NCI-H187 (cell line): Measurements from ENCODE around the gene ATP6V0A1.
"Not testable (repeated sequence)": the region's sequence is repeated elsewhere in the genome, so short reads cannot be mapped to it uniquely, and the experiment has no call there.

Experiments
- DNase-seq, 2 experiments: peaks; one replicate each; lab custom pipeline; 2025; lab: John Stamatoyannopoulos, UW

ATP6V0A1 gene

GRCh38 chr17:42458497-42459255 is at the start of gene ATP6V0A1:
Gene ATP6V0A1, plus strand, starts transcription at chr17:42458878. Its CDS starts 2,017 bp downstream, at chr17:42460895.
- DNase-seq: peak; percentile 60 to 79

DNA sequence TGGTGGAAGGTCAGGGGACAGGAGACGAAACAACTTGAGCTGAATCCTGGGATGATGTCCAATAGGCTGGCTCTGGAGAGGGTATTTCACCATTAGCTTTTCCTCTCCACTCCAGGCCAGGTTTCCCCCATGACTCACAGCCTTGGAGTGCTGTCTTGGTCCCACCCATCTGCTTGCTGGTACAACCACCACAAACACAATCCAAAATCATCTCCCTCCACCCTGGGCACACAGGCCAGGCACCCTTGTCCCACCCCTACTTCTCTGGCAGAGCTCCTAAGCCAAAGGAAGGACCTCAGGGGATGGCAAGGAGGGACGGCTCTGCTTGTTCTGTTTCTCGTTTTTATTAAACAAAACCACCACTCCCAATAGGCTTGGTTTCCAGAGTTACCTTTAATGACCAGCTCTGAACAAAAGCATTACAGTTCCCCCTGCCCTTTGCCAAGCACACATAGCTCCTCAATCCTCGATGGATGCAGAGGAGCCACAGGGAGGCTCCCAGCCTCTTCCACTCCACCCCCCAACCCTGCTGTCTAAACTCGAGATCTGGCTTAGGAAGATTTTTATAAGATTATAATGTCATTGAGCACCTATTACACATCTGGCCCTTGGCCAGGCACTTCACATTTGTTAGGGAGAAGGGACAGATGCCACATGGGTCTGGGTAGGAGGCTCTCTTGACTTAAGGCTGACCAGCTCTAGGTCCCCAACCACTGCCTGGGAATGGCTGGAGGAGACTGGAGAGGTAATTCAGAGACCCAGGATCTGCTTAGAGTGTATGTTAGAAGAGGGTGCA is 49.0 kb upstream of the ATP6V0A1 start:
- no peak for DNase-seq

DNA sequence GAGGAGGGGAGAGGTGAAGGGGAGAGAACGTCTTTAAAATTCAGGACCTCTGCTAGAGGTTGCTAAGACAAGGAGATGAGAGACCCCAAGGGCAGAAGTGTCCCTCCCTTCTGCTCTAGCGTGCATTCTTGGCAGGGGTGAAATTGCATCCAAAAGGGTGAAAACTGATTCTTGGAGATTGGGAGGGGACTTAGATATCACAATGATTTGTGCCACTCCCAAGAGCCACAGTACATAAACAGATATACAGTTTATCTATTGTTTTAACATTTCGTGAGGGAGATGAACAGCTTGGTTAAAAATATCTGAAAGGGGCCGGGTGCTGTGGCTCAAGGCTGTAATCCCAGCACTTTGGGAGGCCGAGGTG is 48.4 kb upstream of the ATP6V0A1 start:
- DNase-seq: no peak

DNA sequence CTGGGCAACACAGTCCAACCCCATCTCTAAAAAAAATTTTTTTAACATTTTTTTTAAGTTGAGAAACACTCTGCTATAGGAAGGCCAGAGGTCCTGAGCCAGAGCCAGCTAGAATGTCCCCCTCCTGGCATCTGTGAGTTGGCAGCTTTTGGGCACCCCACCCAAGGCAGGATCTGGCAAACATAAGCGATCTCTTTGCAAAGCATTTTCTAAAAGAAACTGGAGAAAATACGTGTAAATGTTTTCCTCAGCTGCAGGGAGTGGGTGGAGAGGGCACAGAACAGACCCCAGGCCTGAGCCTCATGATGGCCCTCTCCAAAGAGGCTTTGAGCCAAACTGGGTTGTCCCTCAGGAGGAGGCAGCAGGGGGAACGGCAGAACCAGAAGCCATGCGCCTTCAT is 47.3 kb upstream of the ATP6V0A1 start:
- DNase-seq: no peak

GRCh38 chr17:42411905-42412679 is 46.6 kb upstream of the ATP6V0A1 start:
- no peak for DNase-seq

GRCh38 chr17:42413464-42414040 is 45.1 kb upstream of the ATP6V0A1 start:
- no peak for DNase-seq

DNA sequence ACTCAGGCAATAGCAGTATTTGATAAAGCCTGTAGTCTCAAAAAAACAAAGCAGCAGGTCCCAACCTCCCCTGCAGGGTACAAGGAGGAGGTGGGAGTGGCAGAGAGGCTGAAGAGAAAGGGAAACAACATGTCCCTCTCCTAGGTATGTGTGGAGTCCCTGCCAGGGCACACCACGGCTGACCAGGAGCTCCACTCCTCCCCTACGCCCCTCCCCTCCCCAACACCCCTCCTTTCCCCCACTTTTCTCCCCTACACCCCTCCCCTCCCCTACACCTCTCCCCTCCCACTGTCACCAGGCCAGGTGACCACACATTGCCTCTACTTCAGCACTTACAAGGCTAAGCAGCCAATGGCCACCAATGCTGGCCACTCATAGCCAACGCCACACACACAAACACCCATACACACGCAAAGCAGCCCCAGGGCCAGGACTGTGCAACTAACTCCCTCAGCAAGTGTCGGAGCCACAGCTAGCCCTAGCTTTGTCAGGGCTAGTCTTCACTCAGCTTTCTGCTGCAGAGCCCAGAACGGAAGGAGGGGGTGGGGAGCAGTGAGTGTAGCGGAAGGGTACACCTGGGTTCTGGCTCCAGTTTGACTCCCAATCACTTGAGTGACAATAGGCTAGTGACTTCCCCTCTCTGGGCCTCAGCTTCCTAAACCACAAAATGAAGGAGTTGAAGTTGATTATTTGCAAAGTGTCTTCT is 43.8 kb upstream of the ATP6V0A1 start:
- DNase-seq: no peak

DNA sequence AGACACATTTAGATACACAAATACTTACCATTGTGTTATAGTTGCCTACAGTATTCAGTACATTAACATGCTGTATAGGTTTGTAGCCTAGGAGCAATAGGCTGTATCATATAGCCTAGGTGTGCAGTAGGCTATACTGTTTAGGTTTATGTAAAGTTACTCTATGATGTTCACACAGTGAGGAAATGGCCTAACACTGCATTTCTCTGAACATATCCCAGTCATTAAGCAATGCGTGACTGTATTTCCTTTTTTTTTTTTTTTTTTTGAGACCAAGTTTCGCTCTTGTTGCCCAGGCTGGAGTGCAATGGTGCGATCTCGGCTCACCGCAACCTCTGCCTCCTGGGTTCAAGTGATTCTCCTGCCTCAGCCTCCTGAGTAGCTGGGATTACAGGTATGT is 40.7 kb upstream of the ATP6V0A1 start:
- DNase-seq: not testable (repeated sequence)

- no peak for DNase-seq
Measured at GRCh38 chr17:42421136-42421506, 37.6 kb upstream of the ATP6V0A1 start.

DNA sequence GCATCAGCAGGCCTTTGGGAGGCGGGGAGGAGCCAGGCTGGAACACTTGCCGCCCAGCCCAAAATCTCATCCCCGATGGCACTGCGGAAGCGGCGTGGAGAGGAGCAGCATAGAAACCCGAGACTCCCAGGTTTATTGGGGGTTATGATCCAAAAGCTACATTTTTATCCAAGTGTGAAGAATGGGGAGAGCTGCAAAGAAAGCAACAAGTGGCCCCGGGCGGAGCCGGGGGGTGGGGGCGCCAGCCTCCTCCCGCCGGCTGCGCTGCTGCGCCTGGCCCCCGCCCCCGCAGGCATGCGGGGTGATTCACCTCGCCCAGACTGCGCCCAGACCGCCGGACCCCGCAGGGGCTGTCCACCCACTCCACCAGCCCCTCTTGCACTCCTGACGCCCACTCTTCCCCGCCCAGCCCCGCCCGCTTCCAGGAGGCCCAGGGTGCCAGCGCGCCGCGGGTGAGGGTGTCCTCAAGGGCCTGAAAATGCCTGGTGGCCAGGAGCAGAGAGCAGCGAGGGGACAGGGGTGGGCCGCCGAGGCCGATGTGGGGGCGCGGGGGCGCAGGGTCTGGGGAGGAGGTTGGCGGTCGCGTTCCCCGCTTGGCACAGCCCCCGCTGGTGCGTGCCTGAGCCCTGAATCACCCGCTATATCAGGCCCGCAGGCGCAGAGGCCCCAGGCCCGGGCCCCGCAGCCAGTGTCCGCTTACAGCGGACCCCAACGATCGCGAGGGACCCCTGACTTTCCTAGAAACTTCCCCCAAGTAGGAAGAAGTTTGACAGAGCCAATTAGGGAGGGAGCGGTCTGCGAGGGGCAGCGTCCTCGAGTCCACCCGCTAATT is 37.0 kb upstream of the ATP6V0A1 start:
- DNase-seq: no peak

GRCh38 chr17:42422412-42422957 is 36.2 kb upstream of the ATP6V0A1 start:
- DNase-seq: no peak

DNA sequence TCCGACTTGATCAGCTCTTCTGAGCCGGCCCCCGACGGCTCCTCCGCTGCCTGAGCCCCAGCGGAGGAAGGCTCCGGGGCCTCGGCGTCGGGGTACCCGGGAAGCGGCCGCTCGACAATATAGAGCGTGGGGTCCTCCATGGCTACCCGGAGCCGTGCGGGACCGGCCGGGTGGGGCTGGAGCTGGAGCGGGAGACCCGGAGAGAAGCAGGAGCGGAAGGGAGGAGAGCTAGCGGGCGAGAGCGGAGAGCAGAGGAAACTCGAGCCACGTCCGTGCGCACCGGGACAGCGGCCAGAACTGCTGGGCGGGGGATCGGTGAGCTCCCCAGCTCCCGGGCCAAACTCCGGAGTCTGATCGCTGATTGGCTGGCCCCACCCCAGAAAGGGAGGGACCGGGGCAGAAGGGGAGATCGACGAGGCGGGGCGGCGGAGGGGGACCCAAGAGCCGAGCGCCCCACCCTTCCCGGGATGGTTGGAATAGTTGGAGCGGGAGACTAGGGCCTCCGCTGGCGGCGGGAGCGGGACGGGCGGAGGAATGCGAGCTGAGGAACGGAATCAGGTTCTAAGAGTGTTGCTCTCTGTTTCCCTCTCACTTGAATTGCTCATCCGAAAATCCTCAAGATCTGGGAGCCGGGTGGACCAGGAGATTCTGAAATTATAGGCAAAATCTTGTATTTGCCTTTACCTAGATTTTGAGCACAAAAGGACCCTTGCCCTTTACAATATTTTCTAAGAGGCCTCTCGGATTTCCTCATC is 35.5 kb upstream of the ATP6V0A1 start, which contains the start of gene CAVIN1:
Gene CAVIN1 (minus strand): TSS at position 299 of the 755 bp plus-strand sequence. CDS start 159 bp downstream, at position 140.
- DNase-seq: no peak

DNA sequence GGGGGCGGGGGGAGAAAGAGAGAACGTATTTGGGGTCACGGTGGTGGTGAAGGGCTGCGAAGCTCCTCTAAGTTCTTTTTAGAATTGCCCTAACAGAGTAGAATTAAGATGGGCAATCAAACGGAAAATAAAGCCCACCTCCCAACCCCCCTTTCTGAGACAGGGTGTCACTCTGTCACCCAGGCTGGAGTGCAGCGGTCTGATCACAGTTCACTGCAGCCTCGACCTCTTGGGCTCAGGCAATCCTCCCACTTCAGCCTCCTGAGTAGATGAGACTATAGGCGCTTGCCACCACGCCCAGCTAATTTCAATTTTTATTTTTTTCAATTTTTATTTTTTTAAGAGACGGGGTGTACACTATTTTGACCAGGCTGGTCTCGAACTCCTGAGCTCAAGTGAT is 34.9 kb upstream of the ATP6V0A1 start:
- no peak for DNase-seq

DNA sequence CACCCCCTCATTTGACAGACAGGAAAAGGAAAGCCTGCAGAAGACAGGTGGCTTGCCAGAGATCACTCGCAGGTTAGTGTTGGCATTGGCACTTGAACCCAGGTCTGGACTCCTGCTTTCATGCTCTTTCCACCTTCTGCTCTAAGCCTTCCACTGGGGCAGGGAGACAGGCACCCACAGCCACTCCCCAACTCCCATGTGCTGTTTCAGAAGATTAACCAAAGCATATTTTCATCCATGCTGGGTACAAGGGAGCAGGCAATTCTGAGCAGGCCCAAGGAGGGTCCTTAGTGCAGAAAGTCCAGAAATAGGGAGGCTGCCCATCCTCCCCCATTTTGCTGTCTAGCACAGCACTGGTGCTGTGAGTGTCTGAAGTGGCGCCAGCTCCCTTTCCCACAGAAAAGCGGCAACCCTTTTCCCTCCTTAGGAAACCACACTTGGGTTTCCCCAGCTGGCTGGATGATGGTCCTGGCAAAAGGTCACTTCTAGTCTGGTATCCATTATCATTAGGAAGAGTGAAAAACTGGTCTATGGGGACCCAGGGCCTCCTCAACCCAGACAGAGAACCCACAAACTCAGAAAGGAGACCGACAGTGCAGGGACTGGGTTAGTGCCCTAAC is 33.6 kb upstream of the ATP6V0A1 start:
- DNase-seq: no peak

DNA sequence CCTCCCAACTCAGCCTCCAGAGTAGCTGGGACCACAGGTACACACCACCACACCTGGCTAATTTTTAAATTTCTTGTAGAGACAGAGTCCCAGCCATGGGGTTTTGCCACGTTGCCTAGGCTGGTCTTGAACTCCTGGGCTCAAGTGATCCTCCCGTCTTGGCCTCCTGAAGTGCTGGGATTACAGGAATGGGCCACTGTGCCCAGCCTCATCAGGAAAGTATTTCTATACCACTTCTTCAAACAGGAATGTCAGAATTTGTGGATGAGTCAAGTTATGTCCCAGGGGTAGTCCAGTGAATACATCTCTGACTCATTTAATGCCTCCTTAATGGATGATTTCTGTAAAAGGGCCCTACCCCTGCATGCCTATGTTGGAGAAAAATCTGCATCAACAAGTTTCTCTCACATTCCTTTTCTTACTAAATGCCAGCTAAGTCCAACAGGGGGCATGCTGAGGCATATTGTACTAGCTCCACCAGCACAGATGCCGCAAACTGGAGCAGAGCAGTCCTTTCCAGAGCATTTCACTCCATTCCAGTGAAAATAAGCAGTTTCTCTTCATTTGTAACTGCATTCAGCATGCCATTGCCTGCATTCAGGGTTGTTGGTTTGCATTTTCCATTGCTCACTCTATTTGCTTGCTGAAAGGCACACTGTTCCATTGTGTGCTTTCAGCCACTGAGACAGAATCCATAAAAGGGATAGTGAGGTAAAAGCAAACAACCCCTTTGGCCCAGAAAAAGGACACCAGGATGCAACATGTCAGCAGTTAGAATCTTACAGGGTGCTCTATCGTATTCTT is 30.3 kb upstream of the ATP6V0A1 start:
- DNase-seq: no peak

GRCh38 chr17:42429726-42430447 is 28.8 kb upstream of the ATP6V0A1 start:
- no peak for DNase-seq

DNA sequence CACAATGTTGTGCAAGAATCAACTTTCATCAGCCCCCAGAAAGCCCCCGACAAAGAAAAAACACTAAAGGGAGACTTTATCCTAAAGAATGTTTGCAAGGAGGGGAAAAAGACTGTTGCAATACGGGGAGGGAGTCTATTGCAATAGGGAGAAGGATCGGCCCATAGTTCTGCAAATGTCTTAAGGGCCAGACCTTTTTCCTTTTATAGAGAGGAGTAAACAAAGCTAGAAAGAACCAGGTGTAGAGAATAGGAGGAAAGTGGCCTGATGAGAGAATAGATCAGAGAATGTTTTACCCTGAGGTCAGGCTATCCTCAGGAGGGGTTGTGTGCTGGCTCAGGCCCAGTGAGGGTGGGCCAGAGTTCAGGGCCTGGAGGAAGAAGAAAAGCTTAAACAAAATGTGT is 26.9 kb upstream of the ATP6V0A1 start:
- no peak for DNase-seq

DNA sequence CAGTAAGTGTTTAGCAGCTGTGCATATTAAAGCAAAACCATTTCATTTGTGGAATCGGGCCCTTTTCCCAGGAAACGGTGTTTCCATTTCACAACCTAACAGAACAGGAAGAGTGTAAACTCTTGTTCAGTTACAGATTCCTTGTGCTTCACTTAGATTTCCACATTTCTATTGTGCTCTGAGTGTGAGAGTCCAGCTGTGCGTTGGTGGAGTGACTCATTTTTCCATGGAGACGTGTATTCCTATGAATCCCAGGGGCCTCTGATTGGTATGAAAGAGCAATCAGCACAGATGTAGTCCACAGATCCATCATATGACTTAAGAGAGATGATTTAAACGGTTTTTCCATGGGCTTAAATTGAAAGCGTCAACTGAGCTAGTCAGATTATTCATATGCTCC is 22.3 kb upstream of the ATP6V0A1 start:
- DNase-seq: no peak
